Neural crest cell (in vitro differentiated cells): ENCODE results near the gene ASCC3. TPM values are rescaled to one million over a fixed set of nuclear protein-coding genes. Genes with fewer than 3 reads are reported as not detected.
"Not testable (repeated sequence)": the region's sequence is repeated elsewhere in the genome, so short reads cannot be mapped to it uniquely, and the experiment has no call there.

Source experiments
- DNase-seq: peaks from one replicate; pipeline ENCODE4 v3.0.0; 2021; ENCODE audit warnings: low read depth, mixed read lengths, low spot score
- H3K27ac Mint-ChIP-seq: one replicate; pipeline ENCODE4 v1.8.0; 2021; ENCODE audit warnings: mild to moderate bottlenecking, mixed read lengths; ENCODE audit not compliant: unreplicated experiment
- H3K27me3 Mint-ChIP-seq: 2 replicates; pipeline ENCODE4 v1.8.0; 2021; ENCODE audit warnings: low read depth, mild to moderate bottlenecking, mixed read lengths
- H3K36me3 Mint-ChIP-seq: 2 replicates; pipeline ENCODE4 v1.8.0; 2021; ENCODE audit warnings: low read depth, mild to moderate bottlenecking, mixed read lengths
- H3K4me1 Mint-ChIP-seq: 2 replicates; pipeline ENCODE4 v1.8.0; 2021; ENCODE audit warnings: mixed read lengths
- H3K4me3 Mint-ChIP-seq: one replicate; pipeline ENCODE4 v1.8.0; 2021; ENCODE audit warnings: mild to moderate bottlenecking, mixed read lengths
- H3K9me3 Mint-ChIP-seq: 2 replicates; pipeline ENCODE4 v1.8.0; 2021; ENCODE audit warnings: mixed read lengths
- CTCF ChIP-seq: fragments of 200-600 bp; sonication (generic); conservative IDR thresholded peaks from 2 replicates; pipeline ENCODE4 v1.5.0; 2021; ENCODE audit warnings: antibody characterized with exemption, mild to moderate bottlenecking
- total RNA-seq: library from RNA; stranded (reverse); gene quantifications from 2 replicates; pipeline ENCODE4 v1.2.1, GENCODE V29; 2021

ASCC3 gene
- total RNA-seq, 1 donor from 2014 or later: 31.4 TPM

- no peak for TF ChIP-seq CTCF
- no peaks in the 10 kb centered on the region for H3K27me3 Mint-ChIP-seq
These were observed 140.7 kb downstream of the ASCC3 start for GRCh38 chr6:100740439-100740838.

GRCh38 chr6:100737720-100738119 lies 143.4 kb downstream of the ASCC3 start:
- H3K4me1 Mint-ChIP-seq, H3K4me3 Mint-ChIP-seq: not testable (repeated sequence)
- peaks cover 38% of the 10 kb centered on the region for H3K36me3 Mint-ChIP-seq

More at GRCh38 chr6:100740439-100740838, 140.7 kb downstream of the ASCC3 start:
- H3K4me3 Mint-ChIP-seq: no peak overlapping the region
- peaks cover 43% of the 10 kb centered on the region for H3K36me3 Mint-ChIP-seq
- H3K27ac Mint-ChIP-seq: no peak overlapping the region
- no peaks in the 10 kb centered on the region for H3K4me1 Mint-ChIP-seq
- no peak for DNase-seq
- H3K9me3 Mint-ChIP-seq: peaks cover 23% of the 10 kb centered on the region

DNA sequence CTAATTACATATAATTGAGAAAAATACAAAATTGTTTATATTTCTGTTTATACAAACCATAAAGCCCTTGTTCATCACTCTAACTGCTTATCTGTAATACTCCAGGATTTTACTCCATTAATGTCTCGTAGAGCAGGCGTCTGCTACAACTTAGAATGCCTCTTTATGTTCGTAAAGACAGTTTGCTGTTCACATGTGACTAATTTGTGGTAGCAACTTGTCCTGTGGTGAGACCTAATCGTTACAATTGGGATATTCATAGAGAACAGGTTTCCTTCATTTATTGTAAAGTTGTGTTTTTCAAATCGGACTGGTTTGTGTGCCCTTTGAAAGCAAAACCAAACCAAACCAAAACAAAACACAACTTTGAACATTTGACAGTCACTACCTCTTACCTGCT lies 149.7 kb downstream of the ASCC3 start:
- H3K27ac Mint-ChIP-seq: peak overlapping the region; percentile 19
- no peaks in the 10 kb centered on the region for H3K9me3 Mint-ChIP-seq
- H3K36me3 Mint-ChIP-seq: peaks cover 3% of the 10 kb centered on the region
- no peak overlapping the region for H3K4me3 Mint-ChIP-seq
- no peaks in the 10 kb centered on the region for H3K27me3 Mint-ChIP-seq
- no peaks in the 10 kb centered on the region for H3K4me1 Mint-ChIP-seq
- no peak for TF ChIP-seq CTCF
- no peak for DNase-seq

More at GRCh38 chr6:100737720-100738119, 143.4 kb downstream of the ASCC3 start:
- peaks cover 23% of the 10 kb centered on the region for H3K9me3 Mint-ChIP-seq
- H3K27me3 Mint-ChIP-seq, DNase-seq, H3K27ac Mint-ChIP-seq: not testable (repeated sequence)

GRCh38 chr6:100730001-100730980 lies 150.8 kb downstream of the ASCC3 start:
- Mint-ChIP-seq H3K27me3 (no peaks in the 10 kb centered on the region), H3K4me1 (no peaks in the 10 kb centered on the region), H3K9me3 (no peaks in the 10 kb centered on the region), H3K27ac (no peak overlapping the region), H3K36me3 (peaks cover 3% of the 10 kb centered on the region), H3K4me3 (no peak overlapping the region)
- TF ChIP-seq CTCF: no peak
- no peak for DNase-seq

DNA sequence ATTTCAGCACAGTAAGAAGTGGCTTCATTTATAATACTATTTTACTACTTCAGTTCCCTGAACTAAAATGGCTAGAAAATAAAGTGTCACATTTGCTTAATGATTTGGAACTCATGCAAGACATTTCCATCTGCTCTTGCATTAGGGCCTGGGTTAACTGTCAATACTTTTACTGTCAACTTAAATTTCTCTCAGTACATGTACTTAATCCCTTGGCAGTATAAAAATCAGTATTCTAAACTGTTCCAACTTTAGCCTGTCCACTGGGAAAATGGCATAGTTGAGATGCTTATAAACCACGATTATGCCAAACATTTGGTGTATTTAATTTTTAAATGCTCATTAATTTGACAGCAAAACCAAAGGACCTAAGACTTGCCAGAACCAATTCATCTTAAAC lies 154.5 kb downstream of the ASCC3 start:
- H3K36me3 Mint-ChIP-seq: peaks cover 4% of the 10 kb centered on the region
- H3K4me3 Mint-ChIP-seq: no peak overlapping the region
- no peaks in the 10 kb centered on the region for H3K9me3 Mint-ChIP-seq
- H3K4me1 Mint-ChIP-seq: peaks cover 12% of the 10 kb centered on the region
- DNase-seq: no peak
- H3K27me3 Mint-ChIP-seq: no peaks in the 10 kb centered on the region
- no peak overlapping the region for H3K27ac Mint-ChIP-seq
- no peak for TF ChIP-seq CTCF

- no peak overlapping the region for H3K27ac Mint-ChIP-seq
- no peak for TF ChIP-seq CTCF
- H3K4me3 Mint-ChIP-seq: no peak overlapping the region
- no peaks in the 10 kb centered on the region for H3K27me3 Mint-ChIP-seq
- peaks cover 12% of the 10 kb centered on the region for H3K4me1 Mint-ChIP-seq
- peaks cover 4% of the 10 kb centered on the region for H3K36me3 Mint-ChIP-seq
- H3K9me3 Mint-ChIP-seq: no peaks in the 10 kb centered on the region
- DNase-seq: no peak
These were observed 156.4 kb downstream of the ASCC3 start for GRCh38 chr6:100724696-100725095.
